IMR-90 (cell line): ENCODE measurements around the gene MTA1.

ENCODE experiments used
- BHLHE40 ChIP-seq: fragments of 150-350 bp; IDR thresholded peaks from 2 replicates; pipeline ENCODE4 v1.6.1; 2016; ENCODE audit warnings: mild to moderate bottlenecking, low read depth, low read length
- CTCF ChIP-seq: conservative IDR thresholded peaks from 2 replicates; pipeline ENCODE4 v1.5.1; 2012; ENCODE audit warnings: mild to moderate bottlenecking, low read depth, low read length, improper control_type of control experiment
- FOS ChIP-seq: fragments of 150-350 bp; IDR thresholded peaks from 2 replicates; pipeline ENCODE4 v1.6.1; 2016; ENCODE audit warnings: low read depth, low read length
- MXI1 ChIP-seq: IDR thresholded peaks from 2 replicates; pipeline ENCODE4 v1.6.1; 2012; ENCODE audit warnings: low read depth, mild to moderate bottlenecking, low read length, moderate library complexity, borderline replicate concordance
- POLR2A ChIP-seq: IDR thresholded peaks from 2 replicates; pipeline ENCODE4 v1.6.1; 2012; ENCODE audit warnings: mild to moderate bottlenecking, low read depth, low read length
- RAD21 ChIP-seq: IDR thresholded peaks from 2 replicates; pipeline ENCODE4 v1.6.1; 2012; ENCODE audit warnings: low read length, improper control_type of control experiment
- RCOR1 ChIP-seq: IDR thresholded peaks from 2 replicates; pipeline ENCODE4 v1.6.1; 2012; ENCODE audit warnings: mild to moderate bottlenecking, low read length, improper control_type of control experiment; ENCODE audit not compliant: insufficient replicate concordance
- RFX5 ChIP-seq: IDR thresholded peaks from 2 replicates; pipeline ENCODE4 v1.8.0; 2012; ENCODE audit warnings: low read depth, mild to moderate bottlenecking, low read length, moderate library complexity
- USF2 ChIP-seq: fragments of 150-350 bp; IDR thresholded peaks from 2 replicates; pipeline ENCODE4 v1.6.1; 2017; ENCODE audit warnings: mild to moderate bottlenecking, antibody characterized with exemption, low read length, low read depth
- TF ChIP-seq, protein P1 (sequence below): fragments of 150-350 bp; IDR thresholded peaks from 2 replicates; pipeline ENCODE4 v1.6.1; 2016; ENCODE audit warnings: low read depth, mild to moderate bottlenecking, low read length, moderate library complexity, borderline replicate concordance

GRCh38 chr14:105427412-105427811, 7.8 kb downstream of the MTA1 start:
- TF ChIP-seq CTCF (no peak), BHLHE40 (no peak), POLR2A (no peak), RAD21 (no peak), FOS (no peak), MXI1 (no peak), RFX5 (no peak), USF2 (no peak), RCOR1 (no peak)
- TF ChIP-seq, protein P1, sequence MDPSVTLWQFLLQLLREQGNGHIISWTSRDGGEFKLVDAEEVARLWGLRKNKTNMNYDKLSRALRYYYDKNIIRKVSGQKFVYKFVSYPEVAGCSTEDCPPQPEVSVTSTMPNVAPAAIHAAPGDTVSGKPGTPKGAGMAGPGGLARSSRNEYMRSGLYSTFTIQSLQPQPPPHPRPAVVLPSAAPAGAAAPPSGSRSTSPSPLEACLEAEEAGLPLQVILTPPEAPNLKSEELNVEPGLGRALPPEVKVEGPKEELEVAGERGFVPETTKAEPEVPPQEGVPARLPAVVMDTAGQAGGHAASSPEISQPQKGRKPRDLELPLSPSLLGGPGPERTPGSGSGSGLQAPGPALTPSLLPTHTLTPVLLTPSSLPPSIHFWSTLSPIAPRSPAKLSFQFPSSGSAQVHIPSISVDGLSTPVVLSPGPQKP: no peak
